M059J (cell line): ENCODE results near the gene HSD11B2. TPM values are rescaled to one million over a fixed set of nuclear protein-coding genes. Genes with fewer than 3 reads are reported as not detected.
A peak's percentile ranks its signal among the peaks of the same experiment; 100 is the strongest.

Source experiments
- DNase-seq: peaks from one replicate; pipeline ENCODE4 v3.0.0-alpha.2; 2012; ENCODE audit warnings: low read depth
- total RNA-seq: library from RNA; depleted of rRNA; stranded (reverse); fragments of >200 nt; shearing (Covaris generic); gene quantifications from 2 replicates; pipeline ENCODE4 v1.2.3, GENCODE V29; 2014

HSD11B2 gene
- total RNA-seq, 1 experiment from 2014 or later = 0.25 TPM

GRCh38 chr16:67432506-67432890 lies 1.6 kb downstream of the HSD11B2 start:
- DNase-seq = no peak

- DNase-seq = no peak
These were observed 2.3 kb downstream of the HSD11B2 start for GRCh38 chr16:67433131-67433719.

GRCh38 chr16:67435758-67436164 lies 4.8 kb downstream of the HSD11B2 start:
- no peak for DNase-seq

- no peak for DNase-seq
These were observed 5.8 kb downstream of the HSD11B2 start for GRCh38 chr16:67436640-67437193.

GRCh38 chr16:67437513-67437912 lies 6.6 kb downstream of the HSD11B2 start:
- DNase-seq = no peak

- no peak for DNase-seq
These were observed 7.3 kb downstream of the HSD11B2 start for GRCh38 chr16:67438098-67438791.

GRCh38 chr16:67438824-67439393 lies 8.0 kb downstream of the HSD11B2 start:
- no peak for DNase-seq

GRCh38 chr16:67441271-67441753 lies 10.4 kb downstream of the HSD11B2 start:
- DNase-seq = no peak

- no peak for DNase-seq
These were observed 11.0 kb downstream of the HSD11B2 start for GRCh38 chr16:67441907-67442306.

- DNase-seq = no peak
These were observed 11.8 kb downstream of the HSD11B2 start for GRCh38 chr16:67442581-67443255.

- DNase-seq = no peak
These were observed 12.3 kb downstream of the HSD11B2 start for GRCh38 chr16:67443265-67443664.

- no peak for DNase-seq
These were observed 13.6 kb downstream of the HSD11B2 start for GRCh38 chr16:67444259-67445125.

- DNase-seq = no peak
These were observed 14.2 kb downstream of the HSD11B2 start for GRCh38 chr16:67445126-67445426.

GRCh38 chr16:67445441-67445912 lies 14.6 kb downstream of the HSD11B2 start:
- DNase-seq = no peak

GRCh38 chr16:67445913-67446907 lies 15.3 kb downstream of the HSD11B2 start:
- DNase-seq = no peak

GRCh38 chr16:67446968-67447507 lies 16.1 kb downstream of the HSD11B2 start:
- no peak for DNase-seq

GRCh38 chr16:67447508-67448076 lies 16.7 kb downstream of the HSD11B2 start:
- DNase-seq = peak; percentile 25

- DNase-seq = no peak
These were observed 17.7 kb downstream of the HSD11B2 start for GRCh38 chr16:67448580-67448979.

- DNase-seq = no peak
These were observed 18.4 kb downstream of the HSD11B2 start for GRCh38 chr16:67449336-67449735.
